NCI-H510A (cell line): ENCODE data around the gene SGCA.

Source experiments
- DNase-seq: peaks from one replicate; lab custom pipeline; 2025; lab: John Stamatoyannopoulos, UW

The SGCA gene

DNA sequence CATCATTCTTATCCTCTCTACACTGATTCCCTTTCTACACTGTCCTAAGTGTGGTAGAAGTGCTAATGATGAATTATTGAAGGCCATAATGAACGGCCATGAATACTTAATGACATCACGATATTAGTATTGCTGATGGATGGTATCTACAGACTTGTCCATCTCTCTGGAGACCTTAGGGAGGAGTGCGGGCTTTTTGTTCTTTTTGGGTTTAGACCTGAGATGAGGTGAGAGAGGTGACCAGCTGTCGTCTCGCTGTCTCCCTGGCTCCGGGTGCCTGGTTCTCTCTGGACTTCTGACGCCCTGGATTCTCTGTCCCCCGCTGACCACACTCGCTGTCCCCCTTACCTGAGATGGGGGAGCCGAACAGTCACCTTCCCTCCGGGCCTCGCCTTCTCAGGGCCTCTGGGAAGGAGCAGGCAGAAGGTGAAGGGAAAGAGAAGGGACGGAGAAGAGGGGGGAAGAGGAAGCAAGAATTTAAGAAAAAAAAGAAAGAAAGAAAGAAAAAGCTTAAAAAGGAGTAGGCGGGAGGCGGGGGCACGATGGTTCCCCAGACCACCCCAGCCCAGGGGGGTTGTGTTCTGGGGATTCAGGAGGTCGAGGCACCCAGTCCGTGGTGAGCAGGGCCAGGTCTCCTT lies 17.1 kb downstream of the SGCA start:
- DNase-seq = no peak

GRCh38 chr17:50183421-50183994 lies 17.7 kb downstream of the SGCA start:
- DNase-seq = no peak

DNA sequence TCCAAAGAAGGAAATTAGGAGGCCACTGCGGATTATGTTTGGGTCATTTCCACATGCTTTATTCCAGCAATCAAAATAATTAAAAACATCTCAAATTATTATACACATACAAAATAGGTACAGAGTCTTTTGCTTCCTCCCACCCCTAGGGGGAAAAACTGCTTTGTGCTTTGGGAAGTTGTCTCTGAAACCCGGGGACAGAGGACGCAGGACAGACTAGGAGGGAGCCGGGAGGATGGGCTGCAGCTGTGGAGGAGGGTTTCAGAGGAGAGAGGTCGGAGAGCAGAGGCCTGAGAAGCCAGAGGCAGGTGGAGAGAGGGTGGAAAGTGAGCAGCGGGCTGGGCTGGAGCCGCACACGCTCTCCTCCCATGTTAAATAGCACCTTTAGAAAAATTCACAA lies 18.3 kb downstream of the SGCA start:
- DNase-seq = no peak

DNA sequence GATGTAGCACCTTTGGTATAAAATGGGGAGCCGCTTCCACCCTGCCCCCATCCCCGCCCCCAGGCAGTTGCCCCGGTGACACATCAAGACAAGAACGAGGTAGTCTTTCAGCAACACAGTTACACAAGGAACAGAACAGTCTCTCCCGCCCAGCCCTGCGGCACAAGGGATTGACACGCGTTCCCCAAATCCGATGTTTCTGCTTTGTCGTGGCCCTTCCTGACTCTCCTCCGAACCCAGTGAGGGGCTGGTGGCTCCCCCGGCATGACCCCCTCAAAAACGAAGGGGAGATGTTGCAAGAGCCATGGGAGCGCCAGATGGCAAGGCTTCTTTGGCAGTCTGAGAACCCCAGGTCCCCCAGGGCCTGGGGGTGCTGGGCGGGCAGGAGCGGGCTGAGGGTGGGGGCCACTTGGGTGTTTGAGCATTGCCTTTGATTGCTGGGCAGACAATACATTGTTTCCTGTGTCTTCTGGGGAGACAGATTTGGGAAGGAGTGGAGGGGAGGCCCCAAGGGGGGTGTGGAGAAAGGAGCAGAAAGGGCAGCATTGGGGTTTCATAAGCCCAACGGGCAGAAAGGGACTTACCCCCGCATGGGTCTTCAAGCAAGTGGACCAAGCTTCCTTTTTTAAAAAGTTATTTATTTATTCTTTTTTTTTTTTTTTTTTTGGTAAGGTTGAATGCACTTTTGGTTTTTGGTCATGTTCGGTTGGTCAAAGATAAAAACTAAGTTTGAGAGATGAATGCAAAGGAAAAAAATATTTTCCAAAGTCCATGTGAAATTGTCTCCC lies 19.0 kb downstream of the SGCA start:
- no peak for DNase-seq

DNA sequence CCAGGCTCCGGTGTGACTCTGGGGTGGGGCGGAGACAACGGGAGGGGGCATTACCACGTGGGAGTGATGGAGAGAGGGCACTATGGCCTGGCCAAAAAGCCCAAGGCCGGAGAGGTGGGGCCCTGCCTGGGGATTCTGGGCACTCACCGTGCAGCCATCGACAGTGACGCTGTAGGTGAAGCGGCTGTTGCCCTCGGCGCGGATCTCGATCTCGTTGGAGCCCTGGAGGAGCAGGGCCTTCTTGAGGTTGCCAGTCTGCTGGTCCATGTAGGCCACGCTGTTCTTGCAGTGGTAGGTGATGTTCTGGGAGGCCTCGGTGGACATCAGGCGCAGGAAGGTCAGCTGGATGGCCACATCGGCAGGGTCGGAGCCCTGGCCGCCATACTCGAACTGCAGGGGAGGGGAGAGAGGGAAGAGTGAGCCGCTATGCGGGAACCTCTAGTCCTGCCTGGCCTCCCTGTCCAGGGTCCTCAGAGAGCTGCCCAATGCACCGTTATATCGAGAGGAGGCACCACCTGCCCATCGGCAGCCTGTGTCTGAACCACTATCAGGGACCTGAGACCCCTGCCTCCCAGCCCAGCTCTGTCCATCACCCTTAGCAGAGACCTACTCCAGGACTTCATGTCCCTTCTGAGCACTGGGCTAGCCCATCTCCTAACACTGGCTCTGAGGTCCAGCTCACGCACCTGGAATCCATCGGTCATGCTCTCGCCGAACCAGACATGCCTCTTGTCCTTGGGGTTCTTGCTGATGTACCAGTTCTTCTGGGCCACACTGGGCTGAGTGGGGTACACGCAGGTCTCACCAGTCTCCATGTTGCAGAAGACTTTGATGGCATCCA lies 20.0 kb downstream of the SGCA start:
- no peak for DNase-seq

GRCh38 chr17:50186661-50187393 lies 21.0 kb downstream of the SGCA start:
- DNase-seq = no peak

DNA sequence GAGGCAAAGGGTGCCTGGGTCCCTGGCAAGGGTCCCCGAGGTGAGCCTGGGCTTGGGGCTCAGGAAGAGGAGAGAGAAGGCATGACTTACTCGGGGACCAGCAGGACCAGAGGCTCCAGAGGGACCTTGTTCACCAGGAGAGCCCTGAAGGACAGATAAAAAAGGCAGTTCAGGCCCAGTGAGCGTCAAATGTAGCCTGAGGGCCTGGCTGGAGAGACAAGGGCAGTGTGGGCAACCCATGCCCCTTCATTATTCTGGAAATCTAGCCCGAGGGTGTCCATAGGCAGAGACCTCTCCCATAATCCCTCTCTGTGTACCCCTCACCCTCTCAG lies 21.6 kb downstream of the SGCA start:
- no peak for DNase-seq

- no peak for DNase-seq
These were observed 22.1 kb downstream of the SGCA start for GRCh38 chr17:50187751-50188530.

DNA sequence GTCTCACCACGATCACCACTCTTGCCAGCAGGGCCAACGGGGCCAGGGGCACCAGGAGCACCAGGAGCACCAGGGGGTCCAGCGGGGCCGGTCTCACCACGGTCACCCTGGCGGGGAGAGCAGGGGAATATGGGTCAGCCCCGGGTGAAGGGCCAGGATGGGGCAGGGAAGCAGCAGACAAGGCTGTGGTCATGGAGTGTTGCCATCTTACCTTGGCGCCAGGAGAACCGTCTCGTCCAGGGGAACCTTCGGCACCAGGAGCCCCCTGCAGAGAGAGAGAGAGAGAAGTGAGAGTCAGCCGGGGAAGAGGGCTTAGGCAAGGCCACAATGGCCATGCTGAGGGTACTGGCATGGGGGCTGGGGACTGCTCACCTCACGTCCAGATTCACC lies 22.7 kb downstream of the SGCA start:
- no peak for DNase-seq

DNA sequence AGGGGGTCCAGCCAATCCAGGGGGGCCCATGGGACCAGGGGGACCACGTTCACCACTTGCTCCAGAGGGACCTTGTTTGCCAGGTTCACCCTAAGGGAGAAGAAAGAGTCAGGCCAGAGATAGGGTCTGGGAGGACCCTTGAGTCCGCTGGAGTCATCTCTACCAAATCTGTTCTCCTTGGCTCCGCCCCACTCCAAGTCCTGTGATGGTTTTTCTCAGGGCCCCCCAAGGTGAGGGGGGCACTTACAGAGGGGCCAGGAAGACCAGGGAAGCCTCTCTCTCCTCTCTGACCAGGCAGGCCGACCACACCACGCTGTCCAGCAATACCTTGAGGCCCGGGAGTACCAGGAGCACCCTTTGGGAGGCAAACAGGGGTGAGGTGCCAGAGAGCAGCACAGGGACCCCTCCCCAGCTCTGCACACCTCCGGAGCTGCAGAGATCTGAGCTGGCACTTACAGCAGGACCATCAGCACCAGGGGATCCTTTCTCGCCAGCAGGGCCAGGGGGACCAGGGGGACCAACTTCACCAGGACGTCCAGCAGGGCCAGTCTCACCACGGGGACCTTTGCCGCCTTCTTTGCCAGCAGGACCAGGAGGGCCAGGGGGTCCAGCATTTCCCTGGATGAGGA lies 23.2 kb downstream of the SGCA start:
- no peak for DNase-seq

DNA sequence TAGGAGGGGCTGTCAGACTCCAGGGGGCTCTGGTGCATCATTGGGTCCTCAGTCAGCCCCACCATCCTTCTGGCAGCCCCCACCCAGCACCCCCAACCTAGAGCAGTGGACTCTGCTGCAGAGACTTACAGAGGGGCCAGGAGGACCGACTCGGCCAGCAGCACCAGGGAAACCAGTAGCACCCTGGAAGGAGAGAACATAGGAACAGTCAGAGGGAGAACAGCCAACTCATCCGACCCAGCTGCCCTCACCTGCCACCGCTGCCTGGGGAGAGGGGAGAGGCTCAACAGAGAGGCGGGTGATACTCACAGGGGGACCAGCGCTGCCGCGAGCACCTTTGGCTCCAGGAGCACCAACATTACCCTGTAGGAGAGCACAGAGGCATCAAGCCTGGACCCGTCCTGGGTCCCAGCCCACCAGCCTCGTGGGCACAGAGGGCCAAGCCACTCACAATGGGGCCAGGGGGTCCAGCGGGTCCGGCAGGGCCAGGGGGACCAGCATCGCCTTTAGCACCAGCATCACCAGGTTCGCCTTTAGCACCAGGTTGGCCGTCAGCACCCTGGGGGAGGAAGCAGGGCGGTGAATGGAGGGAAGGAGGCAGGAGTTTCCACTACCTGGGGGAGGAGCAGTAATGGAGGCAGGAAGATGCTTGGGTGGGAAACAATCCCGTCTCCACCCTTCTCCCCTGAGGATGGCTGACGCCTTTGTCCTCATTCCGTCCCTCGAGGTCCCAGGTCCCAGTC lies 23.9 kb downstream of the SGCA start:
- DNase-seq = no peak

- DNase-seq = no peak
These were observed 24.4 kb downstream of the SGCA start for GRCh38 chr17:50190293-50190602.

GRCh38 chr17:50190603-50191358 lies 25.0 kb downstream of the SGCA start:
- DNase-seq = no peak

- no peak for DNase-seq
These were observed 25.7 kb downstream of the SGCA start for GRCh38 chr17:50191359-50192143.

- DNase-seq = no peak
These were observed 26.4 kb downstream of the SGCA start for GRCh38 chr17:50192144-50192617.

DNA sequence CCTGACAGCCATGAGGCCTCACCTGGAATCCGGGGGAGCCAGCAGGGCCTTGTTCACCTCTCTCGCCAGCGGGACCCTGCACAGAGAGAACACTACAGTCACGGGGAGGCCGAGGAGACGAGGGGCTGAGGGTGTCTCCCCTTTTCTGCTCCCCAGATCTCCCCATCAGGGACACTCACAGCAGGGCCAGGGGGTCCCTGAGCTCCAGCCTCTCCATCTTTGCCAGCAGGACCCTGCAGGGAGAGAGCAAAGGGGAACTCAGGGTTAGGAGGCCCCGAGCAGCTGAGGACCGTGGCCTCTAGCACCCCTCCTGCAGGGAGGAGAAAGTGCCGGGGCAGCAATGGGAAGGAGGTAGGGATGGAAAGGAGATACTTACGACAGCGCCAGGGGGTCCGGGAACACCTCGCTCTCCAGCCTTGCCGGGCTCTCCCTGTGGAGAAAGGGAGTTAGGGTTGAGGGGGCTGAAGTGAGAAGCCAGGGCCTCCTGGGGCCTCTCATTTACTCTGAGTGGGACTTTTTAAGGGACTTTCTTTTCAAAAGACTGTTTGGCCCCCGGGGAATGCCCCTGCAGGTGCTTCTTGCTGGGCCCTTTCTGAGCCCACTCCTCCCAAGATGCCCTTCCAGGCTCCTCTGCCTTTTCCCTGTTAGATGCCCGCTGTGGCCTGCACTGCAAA lies 26.9 kb downstream of the SGCA start:
- no peak for DNase-seq

DNA sequence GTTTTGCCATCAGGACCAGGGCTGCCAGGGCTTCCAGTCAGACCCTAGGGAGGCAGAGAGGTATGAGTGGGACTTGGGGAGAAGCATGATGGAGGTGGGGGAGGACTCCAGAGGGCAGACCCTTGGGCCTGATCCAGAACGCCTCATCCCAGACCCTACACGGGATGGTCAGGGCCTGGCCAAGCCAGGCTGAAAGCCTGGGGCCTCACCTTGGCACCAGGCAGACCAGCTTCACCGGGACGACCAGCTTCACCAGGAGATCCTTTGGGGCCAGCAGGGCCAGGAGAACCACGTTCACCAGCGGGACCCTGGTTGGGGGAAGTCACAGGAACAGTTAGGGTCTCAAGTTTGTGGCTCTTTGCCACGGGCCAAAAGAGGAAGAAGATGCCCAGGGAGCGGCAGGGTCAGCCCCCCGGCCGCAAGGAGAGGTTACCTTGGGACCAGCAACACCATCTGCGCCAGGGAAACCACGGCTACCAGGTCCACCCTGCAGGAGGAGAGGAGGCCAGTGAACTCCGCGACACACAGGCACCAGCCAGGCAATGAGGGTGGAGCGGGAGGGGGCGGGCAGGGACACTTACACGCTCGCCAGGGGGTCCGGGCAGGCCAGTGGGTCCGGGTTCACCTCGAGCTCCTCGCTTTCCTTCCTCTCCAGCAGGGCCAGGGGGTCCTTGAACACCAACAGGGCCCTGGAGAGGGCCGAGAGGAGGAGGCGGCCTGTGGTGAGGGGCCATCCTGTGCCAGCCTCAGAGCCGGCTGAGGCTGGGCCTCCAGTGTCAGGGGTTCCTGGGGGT lies 28.5 kb downstream of the SGCA start:
- DNase-seq = no peak
